Uterus (tissue), 4 donors: Measurements from ENCODE around the gene PTPRN2. TPM values are rescaled to one million over a fixed set of nuclear protein-coding genes. Genes with fewer than 3 reads are reported as not detected.

Experiments
- DNase-seq, 2 donors: peaks; one replicate each; pipeline ENCODE4 v3.0.0-alpha.2; 2019 to 2020
- H3K27ac ChIP-seq, 2 donors: fragments of 200-600 bp; sonication (generic); 1 replicate in 1 of 2; 2 replicates in 1 of 2; pipeline ENCODE4 v1.5.1; 2016 to 2018
- H3K27me3 ChIP-seq, 2 donors: fragments of 200-600 bp; sonication (generic); one replicate each; pipeline ENCODE4 v1.5.1; 2018 to 2019; ENCODE audit warnings: control low read depth in 1 of 2
- H3K36me3 ChIP-seq, 2 donors: fragments of 200-600 bp; sonication (generic); one replicate each; pipeline ENCODE4 v1.5.1; 2019; ENCODE audit warnings: control low read depth in 1 of 2
- H3K4me1 ChIP-seq, 2 donors: fragments of 200-600 bp; sonication (generic); one replicate each; pipeline ENCODE4 v1.5.1; 2018 to 2019; ENCODE audit warnings: control low read depth in 1 of 2
- H3K4me3 ChIP-seq, 2 donors: fragments of 200-600 bp; sonication (generic); 1 replicate in 1 of 2; 2 replicates in 1 of 2; pipeline ENCODE4 v1.5.1; 2018 to 2019; ENCODE audit warnings: mild to moderate bottlenecking in 1 of 2
- H3K9me3 ChIP-seq, 2 donors: fragments of 200-600 bp; sonication (generic); one replicate each; pipeline ENCODE4 v1.5.1; 2019; ENCODE audit warnings: control low read depth in 1 of 2
- CTCF ChIP-seq, 4 experiments: fragments of 200-600 bp in 2 of 4; fragments of 450-650 bp in 2 of 4; sonication (generic) in 2 of 4; IDR thresholded peaks; one replicate each; pipeline ENCODE4 v1.5.1; 2016 to 2019; ENCODE audit warnings: antibody characterized with exemption in 4 of 4, mild to moderate bottlenecking in 2 of 4, moderate library complexity in 1 of 4
- POLR2A ChIP-seq, 2 donors: fragments of 450-650 bp; IDR thresholded peaks; one replicate each; pipeline ENCODE4 v1.6.1; 2016; ENCODE audit warnings: antibody characterized with exemption in 2 of 2, mild to moderate bottlenecking in 1 of 2, moderate library complexity in 1 of 2
- intact Hi-C: fragments of 100-400 bp; cut with DNase I; formaldehyde crosslinking; loops from one replicate; pipeline ENCODE4 v1.15.1; 2023; ENCODE audit warnings: low total_unique reads
- total RNA-seq, 4 donors: library from RNA; depleted of rRNA in 3 of 4; stranded (reverse); fragments of >200 nt in 3 of 4; gene quantifications; one replicate each; pipeline versions ENCODE4 v1.1.0 to v1.2.4, GENCODE V29; 2014 to 2023
- donor health status: DM: yes; HTN: yes; CAD: no.

Gene PTPRN2
- total RNA-seq, 4 donors from 2014 or later: 1.2 to 5.2 (median 2.3) TPM

- Histone ChIP-seq H3K4me3 (no peak overlapping the region), H3K36me3 (no peaks in the 10 kb centered on the region), H3K27ac (no peak overlapping the region), H3K27me3 (no peaks in the 10 kb centered on the region), H3K9me3 (no peaks in the 10 kb centered on the region), H3K4me1 (no peaks in the 10 kb centered on the region)
- no peak for TF ChIP-seq CTCF (IDR thresholded peaks at IDR 0.05)
- TF ChIP-seq POLR2A (IDR thresholded peaks at IDR 0.05): no peak
- no peak for DNase-seq
- intact Hi-C loops: no loop called here
Observed at GRCh38 chr7:158393926-158394625, 193.5 kb downstream of the PTPRN2 start.

GRCh38 chr7:158392251-158392650 lies 195.4 kb downstream of the PTPRN2 start:
- TF ChIP-seq POLR2A (IDR thresholded peaks at IDR 0.05): no peak
- no peak for TF ChIP-seq CTCF (IDR thresholded peaks at IDR 0.05)
- Histone ChIP-seq H3K27me3 (no peaks in the 10 kb centered on the region), H3K4me3 (no peak overlapping the region)

GRCh38 chr7:158391541-158391940 lies 196.1 kb downstream of the PTPRN2 start:
- no peak overlapping the region for H3K27ac ChIP-seq
- no peaks in the 10 kb centered on the region for H3K36me3 ChIP-seq
- intact Hi-C loops: no loop called here
- H3K4me3 ChIP-seq: no peak overlapping the region
- TF ChIP-seq POLR2A (IDR thresholded peaks at IDR 0.05) (no peak), CTCF (IDR thresholded peaks at IDR 0.05) (no peak)
- H3K9me3 ChIP-seq: no peaks in the 10 kb centered on the region
- H3K4me1 ChIP-seq: no peaks in the 10 kb centered on the region
- no peak for DNase-seq
- H3K27me3 ChIP-seq: no peaks in the 10 kb centered on the region

More at GRCh38 chr7:158392251-158392650, 195.4 kb downstream of the PTPRN2 start:
- H3K36me3 ChIP-seq: no peaks in the 10 kb centered on the region
- H3K27ac ChIP-seq: no peak overlapping the region
- intact Hi-C loops: no loop called here
- no peak for DNase-seq
- no peaks in the 10 kb centered on the region for H3K9me3 ChIP-seq
- H3K4me1 ChIP-seq: no peaks in the 10 kb centered on the region

- no peak overlapping the region for H3K4me3 ChIP-seq
- no peaks in the 10 kb centered on the region for H3K36me3 ChIP-seq
- TF ChIP-seq CTCF (IDR thresholded peaks at IDR 0.05) (no peak), POLR2A (IDR thresholded peaks at IDR 0.05) (no peak)
- no peak overlapping the region for H3K27ac ChIP-seq
- no peaks in the 10 kb centered on the region for H3K27me3 ChIP-seq
- intact Hi-C loops: no loop called here
- no peaks in the 10 kb centered on the region for H3K4me1 ChIP-seq
- no peaks in the 10 kb centered on the region for H3K9me3 ChIP-seq
- no peak for DNase-seq
Observed at GRCh38 chr7:158391141-158391540, 196.5 kb downstream of the PTPRN2 start.

GRCh38 chr7:158390460-158390859 lies 197.2 kb downstream of the PTPRN2 start:
- Histone ChIP-seq H3K9me3 (no peaks in the 10 kb centered on the region), H3K4me3 (no peak overlapping the region), H3K27ac (no peak overlapping the region), H3K27me3 (no peaks in the 10 kb centered on the region), H3K4me1 (no peaks in the 10 kb centered on the region), H3K36me3 (no peaks in the 10 kb centered on the region)
- TF ChIP-seq POLR2A (IDR thresholded peaks at IDR 0.05) (no peak), CTCF (IDR thresholded peaks at IDR 0.05) (no peak)
- no peak for DNase-seq
- intact Hi-C loops: no loop called here
